ENCODE results near the gene C22orf31. TPM values are rescaled to one million over a fixed set of nuclear protein-coding genes. Genes with fewer than 3 reads are reported as not detected.

Gene C22orf31
- not detected for polyA plus RNA-seq (2013, experiment 1 of 2)
- polyA plus RNA-seq (2013, experiment 2 of 2), result not detected

GRCh38 chr22:29061773-29062172 is at the start of gene C22orf31:
TSS of gene C22orf31 (minus strand) at chr22:29061831. CDS start at chr22:29061792, 39 bp downstream.
- H3K23ac ChIP-seq (ENCODE audit: low read depth, low read length, poor library complexity), result no peak within 1 kb of the TSS
- DNase-seq (ENCODE audit: low spot score), result no peak
- H2BK12ac ChIP-seq (ENCODE audit: low read length), result no peak within 1 kb of the TSS
- H2BK120ac ChIP-seq (ENCODE audit: low read depth, low read length), result no peak within 1 kb of the TSS
- H2AFZ ChIP-seq (ENCODE audit: low read length), result peak within 1 kb of the TSS; percentile 42
- WGBS, 2 donors (ENCODE audit: extremely low coverage in 2 of 2, insufficient read length in 2 of 2, insufficient replicate concordance in 1 of 2), result no CpG with 5 or more reads among the region's 2 CpGs
- H3K27ac ChIP-seq (replicated peaks; ENCODE audit: low read length), result no peak within 1 kb of the TSS
- no peak within 1 kb of the TSS for H2BK15ac ChIP-seq (ENCODE audit: low read length)
- no peaks in the 10 kb centered on the region for H3K79me1 ChIP-seq (ENCODE audit: low read depth, low read length)
- H3K9ac ChIP-seq (ENCODE audit: low read depth, low read length, poor library complexity), result no peak within 1 kb of the TSS
- H3K4me3 ChIP-seq (ENCODE audit: low read length in 2 of 2), result no peak within 1 kb of the TSS
- peaks cover 0 to 1% of the 10 kb centered on the region in 2 donors for H3K9me3 ChIP-seq (replicated peaks in 1 of 2; ENCODE audit: control insufficient read depth in 2 of 2, insufficient read depth in 1 of 2, low read depth in 1 of 2, low read length in 2 of 2)
- no peak within 1 kb of the TSS for H2BK5ac ChIP-seq (ENCODE audit: low read length)
- no peak within 1 kb of the TSS for H3K4ac ChIP-seq (ENCODE audit: low read length)
- H4K8ac ChIP-seq (ENCODE audit: low read depth, low read length), result no peak within 1 kb of the TSS
- H3K4me1 ChIP-seq (ENCODE audit: control insufficient read depth in 2 of 2, insufficient read depth in 1 of 2, low read depth in 1 of 2, low read length in 2 of 2), result peaks cover 3 to 4% of the 10 kb centered on the region in 2 donors
- H3K36me3 ChIP-seq (replicated peaks in 1 of 2; ENCODE audit: control insufficient read depth in 2 of 2, insufficient read depth in 2 of 2, low read length in 2 of 2), result no peaks in the 10 kb centered on the region
- no peak within 1 kb of the TSS for H3K14ac ChIP-seq (ENCODE audit: low read length)
- H4K91ac ChIP-seq (ENCODE audit: low read depth, low read length, poor library complexity), result no peak within 1 kb of the TSS
- H3K27me3 ChIP-seq (ENCODE audit: control insufficient read depth in 3 of 3, insufficient read depth in 3 of 3, low read depth in 1 of 3, low read length in 3 of 3), result no peaks in the 10 kb centered on the region
- no peak within 1 kb of the TSS for H3K4me2 ChIP-seq (ENCODE audit: insufficient read depth, low read length, poor library complexity, severe bottlenecking)
- H2AK5ac ChIP-seq (ENCODE audit: low read depth, low read length), result peak within 1 kb of the TSS; percentile 30
- H3K18ac ChIP-seq (ENCODE audit: low read length), result peak within 1 kb of the TSS; percentile 39

- Histone ChIP-seq H2BK120ac (ENCODE audit: low read depth, low read length) (no peak overlapping the region), H3K4me1 (ENCODE audit: control insufficient read depth in 2 of 2, insufficient read depth in 1 of 2, low read depth in 1 of 2, low read length in 2 of 2) (peaks cover 0 to 4% of the 10 kb centered on the region in 2 donors), H4K8ac (ENCODE audit: low read depth, low read length) (no peak overlapping the region), H2AK5ac (ENCODE audit: low read depth, low read length) (no peak overlapping the region), H3K9me3 (replicated peaks in 1 of 2; ENCODE audit: control insufficient read depth in 2 of 2, insufficient read depth in 1 of 2, low read depth in 1 of 2, low read length in 2 of 2) (no peaks in the 10 kb centered on the region), H2BK12ac (ENCODE audit: low read length) (no peak overlapping the region), H3K27me3 (ENCODE audit: control insufficient read depth in 3 of 3, insufficient read depth in 3 of 3, low read depth in 1 of 3, low read length in 3 of 3) (no peaks in the 10 kb centered on the region), H2BK15ac (ENCODE audit: low read length) (no peak overlapping the region), H3K27ac (replicated peaks; ENCODE audit: low read length) (no peak overlapping the region), H3K9ac (ENCODE audit: low read depth, low read length, poor library complexity) (no peak overlapping the region), H2BK5ac (ENCODE audit: low read length) (no peak overlapping the region), H4K91ac (ENCODE audit: low read depth, low read length, poor library complexity) (no peak overlapping the region), H3K23ac (ENCODE audit: low read depth, low read length, poor library complexity) (no peak overlapping the region), H3K4me2 (ENCODE audit: insufficient read depth, low read length, poor library complexity, severe bottlenecking) (no peak overlapping the region), H2AFZ (ENCODE audit: low read length) (no peak overlapping the region), H3K14ac (ENCODE audit: low read length) (no peak overlapping the region), H3K36me3 (replicated peaks in 1 of 2; ENCODE audit: control insufficient read depth in 2 of 2, insufficient read depth in 2 of 2, low read length in 2 of 2) (peaks cover 0 to 27% of the 10 kb centered on the region in 2 donors), H3K79me1 (ENCODE audit: low read depth, low read length) (no peaks in the 10 kb centered on the region), H3K18ac (ENCODE audit: low read length) (no peak overlapping the region), H3K4ac (ENCODE audit: low read length) (no peak overlapping the region), H3K4me3 (ENCODE audit: low read length in 2 of 2) (no peak overlapping the region)
- no peak for DNase-seq (ENCODE audit: low spot score)
- no CpG with 5 or more reads among the region's 3 CpGs for WGBS, 2 donors (ENCODE audit: extremely low coverage in 2 of 2, insufficient read length in 2 of 2, insufficient replicate concordance in 1 of 2)
These were observed 49.3 kb upstream of the C22orf31 start for GRCh38 chr22:29110946-29111345.

GRCh38 chr22:29109822-29110221 is 48.2 kb upstream of the C22orf31 start:
- H3K27me3 ChIP-seq (ENCODE audit: control insufficient read depth in 3 of 3, insufficient read depth in 3 of 3, low read depth in 1 of 3, low read length in 3 of 3), result no peaks in the 10 kb centered on the region
- H2BK15ac ChIP-seq (ENCODE audit: low read length), result no peak overlapping the region
- peaks cover 0 to 23% of the 10 kb centered on the region in 2 donors for H3K36me3 ChIP-seq (replicated peaks in 1 of 2; ENCODE audit: control insufficient read depth in 2 of 2, insufficient read depth in 2 of 2, low read length in 2 of 2)
- no peaks in the 10 kb centered on the region for H3K79me1 ChIP-seq (ENCODE audit: low read depth, low read length)
- no peak overlapping the region for H3K4me3 ChIP-seq (ENCODE audit: low read length in 2 of 2)
- peaks cover 0 to 4% of the 10 kb centered on the region in 2 donors for H3K4me1 ChIP-seq (ENCODE audit: control insufficient read depth in 2 of 2, insufficient read depth in 1 of 2, low read depth in 1 of 2, low read length in 2 of 2)
- no peak overlapping the region for H3K18ac ChIP-seq (ENCODE audit: low read length)
- H2BK120ac ChIP-seq (ENCODE audit: low read depth, low read length), result no peak overlapping the region
- no peak overlapping the region for H3K4ac ChIP-seq (ENCODE audit: low read length)
- H4K8ac ChIP-seq (ENCODE audit: low read depth, low read length), result no peak overlapping the region
- no peak overlapping the region for H4K91ac ChIP-seq (ENCODE audit: low read depth, low read length, poor library complexity)
- H3K23ac ChIP-seq (ENCODE audit: low read depth, low read length, poor library complexity), result no peak overlapping the region
- no peak overlapping the region for H2BK12ac ChIP-seq (ENCODE audit: low read length)
- WGBS, 2 donors (ENCODE audit: extremely low coverage in 2 of 2, insufficient read length in 2 of 2, insufficient replicate concordance in 1 of 2), result no CpG with 5 or more reads among the region's 4 CpGs
- no peaks in the 10 kb centered on the region for H3K9me3 ChIP-seq (replicated peaks in 1 of 2; ENCODE audit: control insufficient read depth in 2 of 2, insufficient read depth in 1 of 2, low read depth in 1 of 2, low read length in 2 of 2)
- H2AFZ ChIP-seq (ENCODE audit: low read length), result no peak overlapping the region
- no peak overlapping the region for H3K14ac ChIP-seq (ENCODE audit: low read length)
- no peak overlapping the region for H3K4me2 ChIP-seq (ENCODE audit: insufficient read depth, low read length, poor library complexity, severe bottlenecking)
- no peak overlapping the region for H2AK5ac ChIP-seq (ENCODE audit: low read depth, low read length)
- DNase-seq (ENCODE audit: low spot score), result no peak
- no peak overlapping the region for H3K27ac ChIP-seq (replicated peaks; ENCODE audit: low read length)
- H3K9ac ChIP-seq (ENCODE audit: low read depth, low read length, poor library complexity), result no peak overlapping the region
- H2BK5ac ChIP-seq (ENCODE audit: low read length), result no peak overlapping the region

- Histone ChIP-seq H3K4me2 (ENCODE audit: insufficient read depth, low read length, poor library complexity, severe bottlenecking) (no peak overlapping the region), H3K27me3 (ENCODE audit: control insufficient read depth in 3 of 3, insufficient read depth in 3 of 3, low read depth in 1 of 3, low read length in 3 of 3) (no peaks in the 10 kb centered on the region), H3K36me3 (replicated peaks in 1 of 2; ENCODE audit: control insufficient read depth in 2 of 2, insufficient read depth in 2 of 2, low read length in 2 of 2) (peaks cover 0 to 12% of the 10 kb centered on the region in 2 donors), H2BK12ac (ENCODE audit: low read length) (no peak overlapping the region), H3K9me3 (replicated peaks in 1 of 2; ENCODE audit: control insufficient read depth in 2 of 2, insufficient read depth in 1 of 2, low read depth in 1 of 2, low read length in 2 of 2) (no peaks in the 10 kb centered on the region), H3K4me1 (ENCODE audit: control insufficient read depth in 2 of 2, insufficient read depth in 1 of 2, low read depth in 1 of 2, low read length in 2 of 2) (peaks cover 7 to 9% of the 10 kb centered on the region in 2 donors), H2BK5ac (ENCODE audit: low read length) (no peak overlapping the region), H3K14ac (ENCODE audit: low read length) (no peak overlapping the region), H3K4me3 (ENCODE audit: low read length in 2 of 2) (no peak overlapping the region), H3K9ac (ENCODE audit: low read depth, low read length, poor library complexity) (no peak overlapping the region), H3K27ac (replicated peaks; ENCODE audit: low read length) (no peak overlapping the region), H2BK15ac (ENCODE audit: low read length) (no peak overlapping the region), H3K23ac (ENCODE audit: low read depth, low read length, poor library complexity) (no peak overlapping the region), H2AK5ac (ENCODE audit: low read depth, low read length) (no peak overlapping the region), H3K18ac (ENCODE audit: low read length) (no peak overlapping the region), H3K79me1 (ENCODE audit: low read depth, low read length) (no peaks in the 10 kb centered on the region), H2BK120ac (ENCODE audit: low read depth, low read length) (no peak overlapping the region), H4K91ac (ENCODE audit: low read depth, low read length, poor library complexity) (no peak overlapping the region), H4K8ac (ENCODE audit: low read depth, low read length) (no peak overlapping the region), H2AFZ (ENCODE audit: low read length) (no peak overlapping the region), H3K4ac (ENCODE audit: low read length) (no peak overlapping the region)
- no peak for DNase-seq (ENCODE audit: low spot score)
- WGBS, 2 donors (ENCODE audit: extremely low coverage in 2 of 2, insufficient read length in 2 of 2, insufficient replicate concordance in 1 of 2), result no CpG with 5 or more reads among the region's 5 CpGs
These were observed 46.5 kb upstream of the C22orf31 start for GRCh38 chr22:29108137-29108536.

All from neuronal stem cell (in vitro differentiated cells).